GM12872 (cell line): ENCODE results near the gene CSAG1.
"Not testable (repeated sequence)": the region's sequence is repeated elsewhere in the genome, so short reads cannot be mapped to it uniquely, and the experiment has no call there.

Experiments
- CTCF ChIP-seq: IDR thresholded peaks from 3 replicates; pipeline ENCODE4 v1.5.1; 2011; ENCODE audit warnings: low read depth, mild to moderate bottlenecking, low read length, moderate library complexity; ENCODE audit not compliant: insufficient read depth

The CSAG1 gene

GRCh38 chrX:152733261-152733975, at the start of gene CSAG1, which contains the start of gene MAGEA12:
CSAG1 (minus strand) TSS chrX:152733721; CDS start chrX:152732460, 1,261 bp downstream.
MAGEA12 (plus strand) TSS chrX:152733757; CDS start chrX:152736162, 2,405 bp downstream.
- TF ChIP-seq CTCF = no peak

GRCh38 chrX:152769549-152770289, 36.2 kb upstream of the CSAG1 start, which contains the start of gene MAGEA6:
MAGEA6 (minus strand) TSS chrX:152769689; CDS start chrX:152767650, 2,039 bp downstream.
- TF ChIP-seq CTCF = not testable (repeated sequence)

- TF ChIP-seq CTCF = not testable (repeated sequence)
These were observed 25.4 kb upstream of the CSAG1 start, which contains the start of gene CSAG3 for GRCh38 chrX:152758918-152759317. CSAG3 (plus strand) TSS chrX:152759218.

- not testable (repeated sequence) for TF ChIP-seq CTCF
These were observed 20.4 kb upstream of the CSAG1 start, which contains the start of gene MAGEA2 for GRCh38 chrX:152753686-152754650. MAGEA2 (minus strand) TSS chrX:152753842; CDS start chrX:152751363, 2,479 bp downstream.

GRCh38 chrX:152738560-152738959, 5.0 kb upstream of the CSAG1 start:
- no peak for TF ChIP-seq CTCF

- TF ChIP-seq CTCF = no peak
These were observed 2.5 kb upstream of the CSAG1 start for GRCh38 chrX:152735860-152736511.
